Measurements from ENCODE around the gene RABGGTA. TPM values are rescaled to one million over a fixed set of nuclear protein-coding genes. Genes with fewer than 3 reads are reported as not detected.
A peak's percentile ranks its signal among the peaks of the same experiment; 100 is the strongest.
"Not testable (repeated sequence)": the region's sequence is repeated elsewhere in the genome, so short reads cannot be mapped to it uniquely, and the experiment has no call there.

Gene RABGGTA
- total and polyA plus RNA-seq, 4 donors = 17.1 to 40.0 (median 22.6) TPM

DNA sequence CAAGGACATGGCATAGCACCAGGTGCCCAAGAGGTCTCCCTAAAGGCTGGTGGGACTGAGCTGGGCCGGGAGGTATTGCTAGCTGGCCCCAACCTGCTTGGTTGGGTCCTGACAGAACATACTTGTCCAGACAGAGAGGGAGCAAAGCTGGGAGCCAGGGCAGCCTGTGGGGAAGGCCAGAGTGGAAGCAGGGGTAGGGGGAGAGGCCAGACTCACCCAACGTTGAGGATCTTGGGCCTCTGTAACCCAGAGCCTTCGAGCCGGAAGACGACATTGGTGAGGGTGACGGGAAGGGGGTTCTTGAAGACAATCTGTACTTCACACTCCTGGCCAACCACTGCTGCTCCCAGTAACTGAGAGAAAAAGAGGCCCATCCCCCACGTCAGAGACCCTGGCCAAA lies 17.5 kb downstream of the RABGGTA start:
- ATAC-seq (ENCODE audit: low FRiP score) = no peak
- no peak for DNase-seq
- intact Hi-C loops (cut with DNase I) = loop anchor here in 1 of 2 donors (5.0 kb wide), 1 partner anchor 163 kb away; no protein-coding TSS in a partner anchor
- Histone ChIP-seq H3K27ac (ENCODE audit: low read depth in 1 of 2, low read length in 2 of 2) (no peak overlapping the region), H3K9me3 (ENCODE audit: control insufficient read depth, low read length) (no peaks in the 10 kb centered on the region), H3K36me3 (ENCODE audit: control insufficient read depth in 1 of 2, insufficient read depth in 2 of 2, low read length in 1 of 2) (no peaks in the 10 kb centered on the region), H3K4me1 (ENCODE audit: control insufficient read depth in 1 of 2, insufficient read depth in 2 of 2, low read length in 2 of 2) (no peaks in the 10 kb centered on the region), H3K4me3 (ENCODE audit: low read length in 2 of 2) (no peak overlapping the region), H3K27me3 (ENCODE audit: control insufficient read depth in 1 of 2, insufficient read depth in 2 of 2, low read length in 1 of 2) (no peaks in the 10 kb centered on the region)
- 82 to 86% methylated on average over 7 of the region's 7 CpGs for WGBS, 2 donors

- ATAC-seq (ENCODE audit: low FRiP score) = no peak
- intact Hi-C loops (cut with DNase I) = loop anchor here in 1 of 2 donors (5.0 kb wide), 1 partner anchor 165 kb away; no protein-coding TSS in a partner anchor
- H3K36me3 ChIP-seq (ENCODE audit: control insufficient read depth in 1 of 2, insufficient read depth in 2 of 2, low read length in 1 of 2) = no peaks in the 10 kb centered on the region
- no peak overlapping the region for H3K4me3 ChIP-seq (ENCODE audit: low read length in 2 of 2)
- H3K4me1 ChIP-seq (ENCODE audit: control insufficient read depth in 1 of 2, insufficient read depth in 2 of 2, low read length in 2 of 2) = no peaks in the 10 kb centered on the region
- WGBS, 2 donors = 74 to 78% methylated on average over 11 of the region's 11 CpGs
- no peaks in the 10 kb centered on the region for H3K9me3 ChIP-seq (ENCODE audit: control insufficient read depth, low read length)
- DNase-seq = peak in 1 of 2 donors; percentile 61
- H3K27ac ChIP-seq (ENCODE audit: low read depth in 1 of 2, low read length in 2 of 2) = no peak overlapping the region
- H3K27me3 ChIP-seq (ENCODE audit: control insufficient read depth in 1 of 2, insufficient read depth in 2 of 2, low read length in 1 of 2) = no peaks in the 10 kb centered on the region
Observed at GRCh38 chr14:24252289-24253124, 18.9 kb downstream of the RABGGTA start.

DNA sequence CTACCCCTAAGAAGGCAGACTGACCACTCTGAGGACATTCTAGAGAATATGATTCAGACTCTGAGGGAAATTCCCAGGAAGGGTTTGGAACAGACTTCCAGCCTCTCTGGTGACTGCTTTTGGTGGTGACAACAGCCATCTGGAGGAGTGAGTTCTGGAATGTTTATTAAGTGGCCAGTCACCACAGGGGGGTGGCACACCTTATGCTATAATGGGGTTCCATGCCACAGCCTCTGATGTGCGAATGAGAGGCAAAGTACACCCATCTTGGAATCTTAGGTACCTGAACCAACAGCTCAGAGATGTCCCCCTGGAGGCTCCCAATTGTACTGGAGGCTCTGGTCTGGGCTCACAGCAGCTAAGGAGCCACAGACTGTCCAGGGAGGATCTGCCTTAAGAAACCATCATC lies 19.5 kb downstream of the RABGGTA start:
- Histone ChIP-seq H3K36me3 (ENCODE audit: control insufficient read depth in 1 of 2, insufficient read depth in 2 of 2, low read length in 1 of 2) (no peaks in the 10 kb centered on the region), H3K27me3 (ENCODE audit: control insufficient read depth in 1 of 2, insufficient read depth in 2 of 2, low read length in 1 of 2) (no peaks in the 10 kb centered on the region), H3K4me1 (ENCODE audit: control insufficient read depth in 1 of 2, insufficient read depth in 2 of 2, low read length in 2 of 2) (no peaks in the 10 kb centered on the region), H3K4me3 (ENCODE audit: low read length in 2 of 2) (no peak overlapping the region), H3K27ac (ENCODE audit: low read depth in 1 of 2, low read length in 2 of 2) (no peak overlapping the region), H3K9me3 (ENCODE audit: control insufficient read depth, low read length) (no peaks in the 10 kb centered on the region)
- no peak for ATAC-seq (ENCODE audit: low FRiP score)
- WGBS, 2 donors = 78 to 86% methylated on average over 1 of the region's 1 CpG
- no peak for DNase-seq
- intact Hi-C loops (cut with DNase I) = loop anchor here in 1 of 2 donors (5.0 kb wide), 1 partner anchor 165 kb away; no protein-coding TSS in a partner anchor

- DNase-seq = no peak
- H3K4me1 ChIP-seq (ENCODE audit: control insufficient read depth in 1 of 2, insufficient read depth in 2 of 2, low read length in 2 of 2) = no peaks in the 10 kb centered on the region
- intact Hi-C loops (cut with DNase I) = loop anchor here in 1 of 2 donors (5.0 kb wide), 1 partner anchor 167 kb away; no protein-coding TSS in a partner anchor
- H3K27ac ChIP-seq (ENCODE audit: low read depth in 1 of 2, low read length in 2 of 2) = no peak overlapping the region
- 45 to 59% methylated on average over 4 of the region's 4 CpGs for WGBS, 2 donors
- ATAC-seq (ENCODE audit: low FRiP score) = no peak
- H3K36me3 ChIP-seq (ENCODE audit: control insufficient read depth in 1 of 2, insufficient read depth in 2 of 2, low read length in 1 of 2) = no peaks in the 10 kb centered on the region
- no peak overlapping the region for H3K4me3 ChIP-seq (ENCODE audit: low read length in 2 of 2)
- H3K27me3 ChIP-seq (ENCODE audit: control insufficient read depth in 1 of 2, insufficient read depth in 2 of 2, low read length in 1 of 2) = no peaks in the 10 kb centered on the region
- no peaks in the 10 kb centered on the region for H3K9me3 ChIP-seq (ENCODE audit: control insufficient read depth, low read length)
Observed at GRCh38 chr14:24250354-24250753, 21.0 kb downstream of the RABGGTA start.

DNA sequence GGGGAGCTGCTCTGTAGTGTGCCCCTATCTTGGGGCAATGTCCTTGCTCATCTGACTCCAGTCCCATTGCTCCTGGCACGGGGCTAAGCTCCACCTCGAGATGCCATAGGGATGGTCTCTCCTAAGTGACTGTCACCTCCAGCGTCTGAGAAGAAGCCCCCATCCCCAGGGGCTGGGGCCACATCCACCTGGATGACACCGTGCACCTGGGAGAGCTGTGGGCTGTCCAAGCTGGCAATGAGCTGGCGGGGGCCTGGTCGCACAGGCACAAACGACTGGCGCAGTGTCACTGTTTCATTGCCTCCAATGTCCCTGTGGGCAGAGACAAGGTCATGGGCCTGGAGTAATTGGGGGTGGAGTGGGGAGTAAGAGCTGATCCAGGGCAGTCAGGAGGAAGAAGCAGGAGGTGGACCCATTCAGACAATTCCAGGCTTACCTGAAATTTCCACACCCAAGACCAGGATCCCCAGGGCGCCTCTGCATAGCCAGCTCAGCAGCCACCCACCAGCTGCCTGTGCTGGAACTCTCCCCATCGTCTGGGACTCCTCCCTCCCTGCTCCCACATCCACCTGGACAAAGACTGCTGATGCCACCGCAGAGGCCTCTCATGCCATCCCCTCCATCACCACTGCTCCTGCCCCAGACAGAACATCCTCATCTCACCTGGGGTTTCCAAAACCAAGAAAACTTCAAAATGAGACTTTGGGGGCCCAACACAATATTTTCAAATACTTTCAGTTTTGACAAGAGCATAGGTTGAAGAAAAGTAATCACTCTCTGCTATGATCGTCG lies 22.0 kb downstream of the RABGGTA start:
- intact Hi-C loops (cut with DNase I) = loop anchor here in 1 of 2 donors (5.0 kb wide), 1 partner anchor 168 kb away; no protein-coding TSS in a partner anchor
- no peak for DNase-seq

GRCh38 chr14:24247422-24247821 lies 24.0 kb downstream of the RABGGTA start:
- Histone ChIP-seq H3K27me3 (ENCODE audit: control insufficient read depth in 1 of 2, insufficient read depth in 2 of 2, low read length in 1 of 2) (no peaks in the 10 kb centered on the region), H3K4me3 (ENCODE audit: low read length in 2 of 2) (no peak overlapping the region), H3K4me1 (ENCODE audit: control insufficient read depth in 1 of 2, insufficient read depth in 2 of 2, low read length in 2 of 2) (no peaks in the 10 kb centered on the region), H3K9me3 (ENCODE audit: control insufficient read depth, low read length) (no peaks in the 10 kb centered on the region), H3K27ac (ENCODE audit: low read depth in 1 of 2, low read length in 2 of 2) (no peak overlapping the region), H3K36me3 (ENCODE audit: control insufficient read depth in 1 of 2, insufficient read depth in 2 of 2, low read length in 1 of 2) (no peaks in the 10 kb centered on the region)
- no peak for ATAC-seq (ENCODE audit: low FRiP score)
- no peak for DNase-seq
- intact Hi-C loops (cut with DNase I) = no loop called here
- 74% methylated on average over 7 of the region's 7 CpGs for WGBS, 2 donors

More for the DNA sequence above, 22.0 kb downstream of the RABGGTA start:
- Histone ChIP-seq H3K4me3 (ENCODE audit: low read length in 2 of 2) (no peak overlapping the region), H3K9me3 (ENCODE audit: control insufficient read depth, low read length) (no peaks in the 10 kb centered on the region), H3K36me3 (ENCODE audit: control insufficient read depth in 1 of 2, insufficient read depth in 2 of 2, low read length in 1 of 2) (no peaks in the 10 kb centered on the region), H3K27me3 (ENCODE audit: control insufficient read depth in 1 of 2, insufficient read depth in 2 of 2, low read length in 1 of 2) (no peaks in the 10 kb centered on the region), H3K27ac (ENCODE audit: low read depth in 1 of 2, low read length in 2 of 2) (no peak overlapping the region), H3K4me1 (ENCODE audit: control insufficient read depth in 1 of 2, insufficient read depth in 2 of 2, low read length in 2 of 2) (no peaks in the 10 kb centered on the region)
- no peak for ATAC-seq (ENCODE audit: low FRiP score)
- WGBS, 2 donors = 76 to 80% methylated on average over 11 to 13 of the region's 13 CpGs

GRCh38 chr14:24246765-24247212 lies 24.6 kb downstream of the RABGGTA start:
- ATAC-seq (ENCODE audit: low FRiP score) = no peak
- H3K27ac ChIP-seq (ENCODE audit: low read depth in 1 of 2, low read length in 2 of 2) = no peak overlapping the region
- no peak for DNase-seq
- no peak overlapping the region for H3K4me3 ChIP-seq (ENCODE audit: low read length in 2 of 2)
- H3K4me1 ChIP-seq (ENCODE audit: control insufficient read depth in 1 of 2, insufficient read depth in 2 of 2, low read length in 2 of 2) = no peaks in the 10 kb centered on the region
- WGBS, 2 donors = 86 to 90% methylated on average over 3 of the region's 3 CpGs
- H3K9me3 ChIP-seq (ENCODE audit: control insufficient read depth, low read length) = no peaks in the 10 kb centered on the region
- intact Hi-C loops (cut with DNase I) = no loop called here
- no peaks in the 10 kb centered on the region for H3K27me3 ChIP-seq (ENCODE audit: control insufficient read depth in 1 of 2, insufficient read depth in 2 of 2, low read length in 1 of 2)
- no peaks in the 10 kb centered on the region for H3K36me3 ChIP-seq (ENCODE audit: control insufficient read depth in 1 of 2, insufficient read depth in 2 of 2, low read length in 1 of 2)

DNA sequence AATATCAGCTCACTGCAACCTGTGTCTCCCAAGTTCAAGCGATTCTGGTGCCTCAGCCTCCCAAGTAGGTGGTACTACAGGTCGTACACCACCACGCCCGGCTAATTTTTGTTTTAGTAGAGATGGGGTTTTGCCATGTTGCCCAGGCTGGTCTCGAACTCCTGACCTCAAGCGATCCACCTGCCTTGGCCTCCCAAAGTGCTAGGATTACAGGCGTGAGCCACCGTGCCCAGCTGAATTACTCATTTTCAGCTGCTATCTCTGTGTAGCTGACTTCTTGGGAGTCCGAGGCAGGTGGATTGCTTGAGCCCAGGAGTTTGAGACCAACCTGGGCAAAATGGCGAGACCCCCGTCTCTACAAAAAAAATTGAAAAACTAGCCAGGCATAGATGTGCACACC lies 26.0 kb downstream of the RABGGTA start:
- H3K4me1 ChIP-seq (ENCODE audit: control insufficient read depth in 1 of 2, insufficient read depth in 2 of 2, low read length in 2 of 2); H3K4me3 ChIP-seq (ENCODE audit: low read length in 2 of 2); H3K27ac ChIP-seq (ENCODE audit: low read depth in 1 of 2, low read length in 2 of 2); H3K9me3 ChIP-seq (ENCODE audit: control insufficient read depth, low read length); intact Hi-C loops (cut with DNase I); H3K27me3 ChIP-seq (ENCODE audit: control insufficient read depth in 1 of 2, insufficient read depth in 2 of 2, low read length in 1 of 2); ATAC-seq (ENCODE audit: low FRiP score); H3K36me3 ChIP-seq (ENCODE audit: control insufficient read depth in 1 of 2, insufficient read depth in 2 of 2, low read length in 1 of 2): not testable (repeated sequence)
- 89 to 93% methylated on average over 11 of the region's 11 CpGs for WGBS, 2 donors
- peak in 1 of 2 donors; percentile 48 for DNase-seq
